Measurements from ENCODE around the gene FOXD4L3.
"Not testable (repeated sequence)": the region's sequence is repeated elsewhere in the genome, so short reads cannot be mapped to it uniquely, and the experiment has no call there.

Gene FOXD4L3
- total RNA-seq: 0 reads per million in 4 donors

DNA sequence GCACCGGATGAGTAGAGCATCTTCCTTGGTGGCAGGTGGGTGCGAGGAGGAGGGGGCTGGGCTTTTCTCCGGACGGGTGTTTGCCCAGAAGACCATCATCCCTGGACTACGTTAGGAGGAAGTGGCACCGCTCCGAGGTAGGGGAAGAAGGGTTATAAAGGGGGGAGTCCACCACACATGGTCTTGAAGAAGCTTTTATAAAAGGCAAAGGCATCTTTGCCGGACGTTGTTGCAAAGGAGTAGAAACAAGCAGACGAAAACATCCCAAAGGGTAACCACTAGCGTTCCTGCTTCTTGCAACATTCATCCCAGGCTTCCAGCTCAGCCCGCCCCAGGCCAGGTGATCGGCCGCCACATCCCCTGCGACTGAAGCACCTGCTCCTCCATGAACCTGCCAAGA lies at the start of gene FOXD4L3:
FOXD4L3 (plus strand) TSS at position 301 of the 400 bp plus-strand sequence; CDS start at position 386, 85 bp downstream.
- DNase-seq: not testable (repeated sequence)

DNA sequence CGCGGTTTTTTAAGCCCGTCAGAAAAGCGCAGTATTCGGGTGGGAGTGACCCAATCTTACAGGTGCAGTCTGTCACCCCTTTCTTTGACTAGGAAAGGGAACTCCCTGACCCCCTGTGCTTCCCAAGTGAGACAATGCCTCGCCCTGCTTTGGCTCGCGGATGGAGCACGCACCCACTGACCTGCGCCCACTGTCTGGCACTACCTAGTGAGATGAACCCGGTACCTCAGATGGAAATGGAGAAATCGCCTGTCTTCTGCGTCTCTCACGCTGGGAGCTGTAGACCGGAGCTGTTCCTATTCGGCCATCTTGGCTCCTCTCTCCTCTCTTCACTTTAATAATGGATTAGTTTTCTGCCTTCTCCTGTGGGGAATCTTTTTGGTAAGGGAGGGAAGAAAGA lies 21.6 kb upstream of the FOXD4L3 start:
- not testable (repeated sequence) for DNase-seq

DNA sequence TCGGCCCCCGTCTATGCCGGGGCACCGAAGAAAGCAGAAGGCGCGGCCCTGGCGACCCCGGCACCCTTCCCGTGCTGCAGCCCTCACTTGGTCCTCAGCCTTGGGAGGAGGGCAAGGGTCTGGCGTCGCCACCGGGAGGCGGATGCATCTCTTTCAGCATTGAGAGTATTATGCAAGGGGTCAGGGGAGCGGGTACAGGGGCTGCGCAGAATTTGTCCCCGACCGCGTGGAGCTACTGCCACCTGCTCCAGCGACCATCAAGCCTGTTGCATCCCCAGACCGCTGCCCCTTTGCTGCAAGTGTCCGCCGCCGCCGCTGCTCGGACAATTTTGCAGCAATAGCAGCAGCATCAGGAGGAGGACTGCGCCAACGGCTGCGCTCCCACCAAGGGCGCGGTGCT lies 1.1 kb downstream of the FOXD4L3 start:
- not testable (repeated sequence) for DNase-seq

DNA sequence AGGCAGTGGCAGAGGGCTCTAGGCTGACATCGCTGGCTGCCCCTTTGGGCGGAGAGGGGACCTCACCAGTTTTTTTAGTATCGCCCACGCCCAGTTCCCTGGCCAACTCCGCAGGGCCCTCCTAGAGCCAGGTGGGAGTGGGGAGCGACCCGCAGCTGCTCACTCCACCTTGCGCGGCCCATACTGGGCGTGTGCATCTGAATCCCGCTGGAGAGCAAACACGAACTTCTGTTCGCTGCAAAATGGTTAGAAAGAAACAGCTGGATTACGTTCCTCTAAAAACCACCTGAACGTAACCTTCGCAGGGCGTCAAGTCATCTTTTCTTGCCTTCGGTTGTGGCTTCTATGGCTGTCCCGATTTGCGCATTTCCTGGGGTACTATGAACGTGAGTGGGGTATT lies 1.5 kb downstream of the FOXD4L3 start:
- DNase-seq: not testable (repeated sequence)

DNA sequence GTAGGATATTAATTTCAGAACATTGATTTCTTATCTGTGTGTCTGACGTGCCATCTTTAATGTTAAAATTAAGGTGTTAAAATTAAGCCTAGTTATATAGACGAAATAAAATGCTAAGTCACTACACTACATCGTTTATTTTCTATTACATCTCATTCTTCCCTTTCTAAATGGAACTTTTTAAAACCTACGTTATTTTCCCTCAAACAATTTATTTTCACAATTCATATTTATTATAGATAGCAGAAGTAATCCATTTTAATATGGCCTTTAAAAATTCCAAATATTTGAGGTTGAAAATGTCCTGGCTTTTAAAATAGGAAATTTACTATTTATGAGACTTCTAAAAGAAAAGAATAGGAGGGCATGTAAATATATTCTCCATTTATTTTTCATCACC lies 2.1 kb downstream of the FOXD4L3 start:
- not testable (repeated sequence) for DNase-seq

DNA sequence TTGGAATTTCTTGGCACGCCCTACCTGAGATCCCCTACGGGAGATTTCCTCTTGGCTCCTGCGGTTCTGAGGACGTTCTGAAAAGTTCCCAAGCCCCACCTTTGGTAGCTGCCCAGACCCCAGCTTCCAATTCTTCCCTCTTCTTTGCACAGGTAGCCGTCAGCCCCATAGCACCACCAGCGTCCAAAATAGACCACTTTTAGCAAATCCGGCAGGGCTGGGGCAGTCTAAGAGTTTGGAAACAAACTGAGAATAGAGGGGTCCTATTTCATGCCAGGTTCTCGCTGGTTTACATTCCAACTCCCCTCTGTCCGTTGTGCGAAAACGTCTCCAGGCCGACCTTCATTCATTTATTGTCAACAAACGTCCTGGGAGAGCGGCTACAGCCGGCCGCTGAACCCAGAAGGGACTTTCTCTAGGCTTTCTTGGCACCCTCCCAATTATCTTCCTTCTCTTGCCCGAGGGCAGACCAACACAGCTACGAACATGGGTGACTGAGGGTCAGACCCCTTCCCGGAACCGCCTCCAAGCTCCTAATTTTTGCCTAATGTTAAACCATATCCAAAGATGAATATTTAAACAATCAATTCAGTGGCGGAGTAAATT lies 3.1 kb downstream of the FOXD4L3 start:
- DNase-seq: not testable (repeated sequence)

DNA sequence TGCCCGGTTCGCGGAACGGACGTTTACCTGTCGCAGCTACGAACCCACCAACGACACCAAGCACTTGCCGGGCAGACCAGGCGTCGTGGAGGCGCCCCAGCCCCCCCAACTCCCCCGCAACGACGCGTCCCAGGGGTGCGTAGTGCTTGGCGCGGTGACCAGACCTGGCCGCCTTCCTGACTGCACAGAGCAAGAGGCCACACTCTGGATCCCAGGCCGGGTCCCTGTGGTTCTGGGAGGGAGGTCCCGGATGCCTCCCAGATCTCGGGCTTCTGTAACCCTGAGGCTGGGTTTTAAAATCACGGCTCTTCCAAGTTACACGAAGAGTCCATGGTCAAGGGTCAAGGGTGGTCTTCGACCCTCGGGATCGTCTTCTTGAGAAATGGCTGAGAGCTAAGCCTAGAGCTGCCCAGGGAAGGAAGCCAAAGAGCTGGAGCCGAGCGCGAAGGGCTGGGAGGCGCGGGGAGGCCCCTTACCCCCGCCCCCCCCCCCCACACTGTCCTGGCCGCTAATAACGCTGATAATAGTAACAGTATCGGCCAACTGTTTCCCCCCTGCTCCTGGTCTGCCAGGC lies 3.8 kb downstream of the FOXD4L3 start:
- not testable (repeated sequence) for DNase-seq

DNA sequence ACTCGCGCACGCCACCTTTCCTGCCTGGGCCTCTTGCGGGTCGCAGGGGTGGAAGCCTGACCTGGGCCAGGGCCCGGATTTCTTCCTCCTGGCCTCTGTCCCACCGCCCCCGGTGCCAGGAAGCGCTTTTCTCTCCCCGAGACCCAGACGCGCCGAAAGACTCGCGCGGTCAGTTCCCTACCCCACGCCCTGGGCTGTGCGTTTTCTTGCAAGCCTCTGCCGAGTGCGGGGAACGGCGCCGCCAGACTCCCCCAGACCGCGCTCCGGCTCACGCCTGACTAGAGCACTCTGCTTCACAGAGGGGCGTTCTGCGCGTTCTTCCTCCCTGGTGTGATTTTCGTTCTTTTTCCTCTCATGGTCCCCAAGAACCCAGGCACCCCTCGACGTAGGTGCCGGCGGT lies 4.5 kb downstream of the FOXD4L3 start:
- not testable (repeated sequence) for DNase-seq

DNA sequence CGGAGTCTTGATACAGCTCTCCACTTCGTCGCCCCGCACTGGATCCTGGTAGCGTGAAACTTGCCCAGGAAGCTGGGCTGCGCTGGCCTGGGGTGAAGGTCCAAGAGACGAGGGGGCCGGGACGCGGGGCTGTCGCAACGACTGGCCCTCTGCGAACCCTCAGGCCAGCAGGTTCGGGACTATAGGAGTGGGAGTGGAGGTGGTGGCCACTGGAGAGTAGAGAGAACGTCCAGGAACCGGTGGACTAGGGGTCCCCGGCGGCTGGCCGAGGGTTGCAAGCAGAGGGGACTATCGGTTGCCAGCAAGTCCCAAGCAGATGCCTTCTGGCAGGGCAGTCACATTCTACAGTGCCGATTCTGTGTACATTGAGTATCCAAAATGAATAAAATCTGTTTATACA lies 5.0 kb downstream of the FOXD4L3 start:
- not testable (repeated sequence) for DNase-seq

DNA sequence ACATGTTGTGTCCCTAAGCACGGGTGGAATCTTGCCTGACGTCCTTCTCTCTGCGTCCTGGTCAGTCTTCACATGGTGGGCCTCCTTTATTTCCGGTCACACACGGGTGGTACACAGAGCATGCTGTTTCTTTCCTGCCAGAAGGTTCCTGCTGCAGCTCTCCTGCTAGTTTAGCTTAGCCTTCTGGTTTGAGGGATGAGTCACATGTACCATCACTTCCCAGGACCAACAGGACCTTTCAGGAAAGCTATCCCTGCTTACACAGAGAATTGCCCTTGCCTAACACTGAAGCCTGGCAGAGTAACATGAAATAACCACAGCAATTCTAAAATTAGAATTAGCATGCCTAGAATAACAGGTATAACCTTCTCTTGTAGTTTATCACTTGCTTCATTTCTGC lies 8.5 kb downstream of the FOXD4L3 start:
- not testable (repeated sequence) for DNase-seq

DNA sequence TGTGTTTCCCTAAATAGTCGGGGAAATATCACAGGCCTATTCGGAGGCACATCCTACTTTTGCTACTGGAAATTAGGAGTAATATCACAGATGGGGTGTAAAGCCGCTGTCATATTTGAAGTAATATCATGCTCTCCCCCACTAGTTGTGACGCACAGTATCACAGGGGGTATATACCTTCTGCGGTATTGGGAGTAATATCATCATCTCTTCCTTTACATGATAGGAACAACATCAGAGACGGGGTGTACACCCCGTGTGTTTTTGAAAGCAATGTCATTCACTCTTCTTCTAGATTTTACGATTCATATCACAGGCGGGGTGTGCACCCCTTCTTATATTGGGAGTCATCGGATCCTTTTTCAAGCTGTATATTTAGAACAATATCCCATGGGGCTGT lies 15.5 kb downstream of the FOXD4L3 start:
- not testable (repeated sequence) for DNase-seq

DNA sequence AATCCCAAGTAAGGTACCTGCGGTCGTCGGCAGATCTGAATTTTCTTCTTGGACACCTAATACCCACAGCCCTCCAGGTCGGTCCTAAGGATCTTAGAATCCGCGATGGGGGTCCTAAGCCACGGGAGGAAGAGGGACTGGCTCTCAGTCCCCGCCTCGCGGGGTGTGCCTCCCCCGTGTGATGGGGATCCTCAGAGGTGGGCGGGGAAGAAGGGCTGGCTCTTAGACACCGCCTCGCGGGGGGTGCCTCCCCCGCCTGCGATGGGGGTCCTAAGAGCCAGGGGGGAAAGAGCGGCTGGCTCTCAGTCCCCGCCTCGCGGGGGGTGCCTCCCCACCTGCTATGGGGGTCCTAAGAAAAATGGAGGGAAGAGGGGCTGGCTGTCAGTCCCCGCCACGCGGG lies 21.1 kb downstream of the FOXD4L3 start:
- DNase-seq: not testable (repeated sequence)

DNA sequence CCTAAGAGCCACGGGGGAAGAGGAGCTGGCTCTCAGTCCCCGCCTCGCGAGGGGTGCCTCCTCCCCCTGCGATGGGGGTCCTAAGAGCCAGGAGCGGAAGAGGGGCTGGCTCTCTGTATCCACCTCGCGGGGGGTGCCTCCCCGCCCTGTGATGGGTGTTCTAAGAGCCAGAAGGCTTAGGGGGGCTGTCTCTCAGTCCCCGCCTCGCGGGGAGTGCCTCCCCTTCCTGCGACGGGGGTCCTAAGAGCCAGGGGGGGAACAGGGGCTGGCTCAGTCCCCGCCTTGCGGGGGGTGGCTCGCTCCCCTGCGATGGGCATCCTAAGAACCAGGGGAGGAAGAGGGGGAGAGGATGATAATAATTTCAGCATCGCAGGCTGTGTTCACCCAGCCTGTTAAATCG lies 21.9 kb downstream of the FOXD4L3 start:
- DNase-seq: not testable (repeated sequence)

DNA sequence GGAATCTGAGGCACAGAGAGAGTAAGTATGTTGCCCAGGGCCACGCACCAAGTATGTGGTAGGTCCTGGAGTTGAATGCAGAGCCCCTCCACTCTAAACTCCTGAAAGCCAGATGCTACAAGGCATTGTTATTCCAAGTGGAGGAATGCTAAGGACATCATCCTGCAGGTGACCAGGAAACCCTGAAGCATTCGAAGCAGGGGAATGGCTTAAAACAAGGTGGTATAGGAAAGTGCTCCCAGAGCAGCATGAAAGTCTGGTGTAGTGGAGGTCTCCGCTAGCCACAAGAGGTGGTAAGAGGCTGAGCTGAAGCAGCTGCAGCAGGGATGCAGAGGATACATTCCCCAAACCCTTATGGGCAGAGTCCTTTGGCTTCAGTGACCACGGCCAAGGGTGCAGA lies 26.4 kb downstream of the FOXD4L3 start:
- not testable (repeated sequence) for DNase-seq

DNA sequence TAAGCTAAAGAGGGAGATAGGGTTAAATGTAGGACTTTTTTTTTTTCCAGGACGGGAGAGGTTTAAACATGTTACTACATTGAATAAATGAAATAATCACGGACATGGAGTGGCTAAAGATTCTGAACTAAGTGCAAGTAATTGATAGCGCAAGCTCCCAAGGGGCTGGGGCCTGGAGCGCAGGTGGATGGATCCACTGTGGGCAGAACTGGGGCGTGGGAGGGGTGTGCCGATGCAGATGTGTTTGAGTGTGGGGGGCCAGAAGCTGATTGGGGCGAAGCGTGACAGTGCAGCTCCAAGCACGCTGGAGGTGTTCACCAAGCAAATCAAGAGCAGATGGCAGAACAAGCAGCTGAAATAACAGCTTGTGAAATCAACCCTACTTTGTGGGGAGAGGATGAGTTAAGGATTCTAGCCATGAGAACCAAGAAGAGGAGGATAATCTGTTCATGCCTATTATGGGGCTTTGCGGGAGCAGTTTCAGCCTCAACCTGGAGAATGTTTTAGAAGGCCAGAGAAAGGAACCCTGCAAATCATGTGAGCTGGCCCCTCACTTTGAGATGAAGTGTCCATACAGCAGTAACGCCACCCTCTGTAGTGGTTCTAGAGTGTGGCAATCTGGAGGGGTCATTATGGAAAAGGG lies 28.0 kb downstream of the FOXD4L3 start:
- DNase-seq: not testable (repeated sequence)

DNA sequence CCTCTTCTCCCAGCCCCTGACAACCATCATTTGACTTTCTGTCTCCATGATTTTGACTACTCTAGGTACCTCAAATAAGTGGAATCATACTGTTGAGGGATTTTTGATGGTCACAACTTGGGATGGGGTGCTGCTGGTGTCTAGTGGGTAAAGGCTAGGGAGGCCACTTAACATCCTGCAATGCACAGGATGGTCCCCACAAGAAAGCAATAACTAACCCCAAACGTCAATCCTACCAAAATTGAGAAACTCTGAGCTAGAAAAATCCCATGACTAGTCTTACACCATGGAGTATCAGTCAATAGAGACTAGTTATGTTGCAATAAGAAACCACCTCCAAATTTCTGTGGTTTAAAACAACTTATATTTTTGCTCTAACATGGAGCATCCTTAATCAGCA lies 29.5 kb downstream of the FOXD4L3 start:
- DNase-seq: not testable (repeated sequence)

DNA sequence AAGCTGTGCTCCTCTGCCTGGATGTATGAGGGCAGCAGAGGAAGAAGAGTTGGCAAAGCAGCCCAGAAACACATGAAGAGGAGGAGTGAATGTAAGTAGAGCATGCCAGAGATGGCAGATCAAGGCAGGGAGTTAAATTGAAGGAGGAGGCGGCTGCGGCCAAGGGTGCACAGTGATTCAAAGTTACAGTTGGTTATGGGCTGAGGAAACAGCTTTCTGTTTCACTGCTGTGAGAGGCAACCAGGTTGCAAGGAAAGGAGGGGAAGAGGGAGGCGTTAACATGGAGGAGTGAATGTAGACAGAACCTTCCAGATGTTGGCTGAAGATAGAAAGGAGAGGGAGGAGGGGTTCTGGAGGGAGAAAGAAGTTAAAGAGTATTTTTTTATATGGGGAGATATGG lies 33.3 kb downstream of the FOXD4L3 start:
- DNase-seq: not testable (repeated sequence)

DNA sequence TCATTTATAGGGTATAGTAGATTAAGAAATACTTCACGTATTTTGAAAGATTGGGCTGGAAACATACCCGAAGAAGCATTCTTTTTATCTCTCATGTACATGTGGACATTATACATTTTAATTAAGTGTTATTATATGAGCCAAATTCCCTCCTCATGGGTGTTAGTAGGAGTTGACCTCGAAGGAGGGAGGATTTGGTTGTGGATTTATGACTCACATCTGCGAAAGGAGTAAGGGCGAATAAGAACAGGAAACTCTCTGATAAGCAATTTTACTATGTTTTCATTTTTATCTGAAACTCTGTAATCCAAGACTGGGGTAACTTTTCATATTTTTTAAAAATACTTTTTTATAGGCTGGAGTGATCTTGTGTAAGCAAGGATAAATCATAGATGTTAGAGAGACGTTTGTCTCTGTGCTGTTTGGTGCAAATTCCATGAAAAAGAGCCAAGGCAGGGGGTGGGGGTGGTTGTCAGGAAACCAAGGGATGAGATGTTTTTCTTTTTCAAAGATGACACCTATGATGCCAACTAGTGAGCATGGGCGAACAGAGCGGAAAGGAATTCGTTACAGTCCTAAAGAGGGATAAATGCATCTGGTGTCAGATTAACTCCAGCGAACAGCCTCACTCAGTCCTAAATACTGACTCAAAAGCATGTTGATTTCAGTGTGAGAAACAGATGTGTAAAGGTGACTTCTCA lies 34.1 kb downstream of the FOXD4L3 start:
- not testable (repeated sequence) for DNase-seq

DNA sequence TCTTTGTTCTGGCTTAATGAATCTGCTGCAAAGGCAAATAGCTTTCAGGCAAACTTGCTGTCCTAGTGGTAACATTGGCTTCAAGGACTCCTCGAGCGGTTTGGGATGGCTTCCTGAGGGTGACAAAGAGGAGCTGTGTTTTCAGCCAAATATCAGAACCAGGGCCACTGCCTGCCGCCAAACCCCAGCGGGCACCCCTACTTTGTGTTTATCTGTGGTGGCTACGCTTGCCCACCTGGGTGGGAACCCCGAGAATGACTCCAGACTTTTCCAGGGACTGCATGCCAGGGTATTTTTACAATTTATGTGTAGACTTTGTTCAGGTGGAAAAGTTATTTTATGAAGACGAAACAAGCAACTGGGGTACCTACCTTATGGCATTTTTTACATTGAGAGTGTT lies 35.3 kb downstream of the FOXD4L3 start:
- DNase-seq: not testable (repeated sequence)

DNA sequence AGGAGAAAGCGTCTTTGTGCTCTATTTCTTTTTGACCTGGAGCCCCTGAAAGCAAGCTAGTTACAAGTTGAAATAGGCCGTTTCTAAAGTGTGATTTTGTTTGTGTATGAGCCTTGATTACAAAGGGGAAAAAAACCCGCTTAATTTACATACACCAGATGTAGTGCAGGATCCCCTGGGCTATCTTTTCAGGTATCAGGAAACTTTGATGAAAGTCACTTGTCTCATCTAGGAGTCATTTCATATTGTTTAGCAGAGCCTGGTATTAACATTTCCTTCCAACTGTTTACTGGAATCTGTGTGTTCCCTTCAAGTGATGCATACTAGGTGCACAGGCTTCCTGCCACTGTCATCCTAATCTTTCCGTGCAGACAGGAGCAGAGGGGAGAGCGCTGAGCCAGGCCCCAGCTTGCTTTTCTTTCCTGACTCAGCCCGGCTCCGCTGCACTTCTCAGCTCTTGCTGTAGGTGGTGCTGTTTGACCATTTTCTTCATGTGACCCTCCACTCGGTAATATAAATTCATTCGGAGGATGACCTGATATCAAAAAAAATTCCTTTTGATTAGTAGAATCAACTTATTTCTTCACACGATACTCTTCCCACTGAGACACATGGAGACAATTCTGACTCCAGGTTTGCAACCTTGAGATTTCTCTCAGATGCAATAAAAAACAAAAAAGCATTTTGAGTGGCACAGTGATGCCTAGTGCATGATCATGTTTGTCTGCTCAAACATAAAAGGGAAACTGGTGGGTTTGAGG lies 39.8 kb downstream of the FOXD4L3 start:
- not testable (repeated sequence) for DNase-seq

DNA sequence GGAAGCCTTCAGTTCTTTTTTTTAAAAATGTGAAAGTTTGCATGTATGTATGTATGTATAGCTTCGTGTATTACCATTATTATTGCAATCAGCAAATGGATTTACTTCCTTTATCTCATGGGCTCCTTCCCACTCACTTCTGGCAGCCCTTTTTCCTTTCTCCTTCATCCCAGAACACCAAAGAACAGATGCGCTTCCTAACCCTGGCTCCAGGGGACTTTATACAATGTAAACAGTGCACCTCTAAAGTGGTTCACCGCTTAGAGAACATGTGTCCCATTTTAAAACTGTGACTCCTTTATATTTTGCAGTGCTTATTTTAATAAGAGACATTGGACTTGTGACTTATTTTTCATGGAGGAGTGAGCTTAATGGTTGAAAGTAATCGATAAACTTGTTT lies 40.6 kb downstream of the FOXD4L3 start:
- not testable (repeated sequence) for DNase-seq

DNA sequence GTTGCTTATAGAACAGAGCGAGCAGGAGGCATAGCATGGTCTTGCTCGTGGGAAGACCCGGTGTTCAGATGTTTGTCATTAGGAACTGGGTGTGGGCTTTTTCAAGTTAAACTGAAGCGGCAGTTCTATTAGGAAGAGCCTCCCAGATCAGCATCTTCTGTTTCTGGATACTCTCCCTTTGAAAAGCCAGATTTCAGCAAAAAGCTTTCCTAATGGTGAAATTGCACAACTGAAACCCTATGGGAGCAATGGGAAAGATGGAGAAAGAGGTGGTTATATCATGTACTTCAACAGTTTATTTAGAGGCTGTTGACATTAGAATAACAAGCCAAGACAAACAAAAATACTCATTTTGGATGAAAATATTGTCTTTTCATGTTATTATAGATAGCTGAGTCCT lies 41.3 kb downstream of the FOXD4L3 start:
- not testable (repeated sequence) for DNase-seq

DNA sequence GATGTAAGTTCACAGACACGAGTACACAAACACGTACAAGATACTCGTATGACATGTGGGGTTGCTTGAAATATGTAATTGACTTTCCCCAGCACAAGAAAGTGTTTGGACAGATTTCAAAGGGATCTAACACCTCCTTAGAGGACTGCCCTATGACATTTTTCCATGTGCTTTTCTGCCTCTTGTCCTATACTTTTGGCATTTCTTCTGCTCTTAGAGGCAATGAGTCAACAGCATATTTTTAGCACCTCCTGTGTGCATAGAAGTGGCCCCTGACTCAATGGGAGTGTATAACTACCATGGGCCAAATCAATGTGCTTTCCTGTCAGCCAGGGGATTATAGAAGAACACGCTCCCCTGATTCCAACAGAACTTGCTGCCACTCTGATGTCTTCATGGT lies 49.0 kb downstream of the FOXD4L3 start:
- DNase-seq: not testable (repeated sequence)
